Raji (cell line): Measurements from ENCODE around the gene TMEM215.

Source experiments
- POLR2A ChIP-seq: IDR thresholded peaks from 2 replicates; pipeline ENCODE4 v1.6.1; 2011; ENCODE audit warnings: low read depth, low read length, control low read depth; ENCODE audit not compliant: insufficient read depth

Gene TMEM215

DNA sequence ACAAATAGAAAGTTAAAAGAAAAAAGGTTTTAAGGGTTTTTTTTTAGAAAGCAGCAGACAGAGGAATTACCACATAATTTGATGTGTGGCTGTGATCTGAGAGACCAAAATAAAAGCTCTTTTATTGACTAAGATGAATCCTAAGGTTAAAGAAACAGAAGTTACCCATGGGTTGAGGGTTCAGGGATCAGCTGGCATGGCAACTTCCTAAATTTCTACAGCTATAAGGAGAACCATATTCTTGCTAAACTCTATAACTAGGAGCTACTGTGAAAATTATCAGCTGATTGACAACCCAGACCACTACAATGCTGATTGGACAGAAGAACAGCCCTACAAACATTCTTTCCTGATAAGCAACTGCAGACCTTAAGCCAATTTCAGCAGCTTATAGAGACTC lies 40.2 kb downstream of the TMEM215 start:
- TF ChIP-seq POLR2A = no peak

DNA sequence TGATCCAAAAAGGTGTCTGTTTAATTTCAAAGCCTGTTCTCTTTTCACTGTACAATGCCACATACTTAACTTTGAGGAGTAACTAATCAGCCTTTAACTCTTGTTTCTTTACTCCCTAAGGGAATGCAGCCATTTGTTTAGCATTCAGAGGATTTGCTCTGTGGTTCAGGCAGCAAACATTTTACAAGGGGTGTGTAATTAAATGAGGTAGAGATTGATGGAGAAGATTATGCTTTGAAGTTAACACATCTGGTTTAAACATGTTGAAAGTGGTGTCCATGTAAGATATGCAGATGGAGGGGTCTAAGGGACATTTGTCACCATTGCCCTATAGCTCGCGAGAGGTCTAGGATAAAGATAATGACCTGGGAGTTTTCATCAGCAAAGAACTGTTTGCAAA lies 41.9 kb downstream of the TMEM215 start:
- TF ChIP-seq POLR2A = no peak

- no peak for TF ChIP-seq POLR2A
Observed at GRCh38 chr9:32828861-32829260, 45.5 kb downstream of the TMEM215 start.

GRCh38 chr9:32832346-32832745 lies 49.0 kb downstream of the TMEM215 start:
- no peak for TF ChIP-seq POLR2A
